AG04450 (cell line): Measurements from ENCODE around the gene CEP350. TPM values are rescaled to one million over a fixed set of nuclear protein-coding genes. Genes with fewer than 3 reads are reported as not detected.

Experiments
- CTCF ChIA-PET: fragments of 300-600, 350-600 bp; formaldehyde crosslinking; extraction: SDS; loops from one replicate; lab custom pipeline; 2022; ENCODE audit warnings: antibody characterized with exemption, inconsistent platforms; lab: Charles Lee
- POLR2A ChIA-PET: fragments of 350-600 bp; formaldehyde crosslinking; extraction: SDS; loops from one replicate; lab custom pipeline; 2021; ENCODE audit warnings: antibody characterized with exemption, inconsistent platforms; lab: Yijun Ruan, JAX
- DNase-seq: peaks from one replicate; pipeline ENCODE4 v3.0.0-alpha.2; 2011; ENCODE audit warnings: low read depth, low spot score
- H3K27ac ChIP-seq: one replicate; pipeline ENCODE4 v1.5.1; 2012; ENCODE audit warnings: low read depth, low read length, control low read depth
- H3K27me3 ChIP-seq: one replicate; pipeline ENCODE4 v1.6.0; 2012; ENCODE audit warnings: low read length; ENCODE audit not compliant: control insufficient read depth, insufficient read depth
- H3K4me3 ChIP-seq: 2 replicates; pipeline ENCODE4 v1.5.1; 2011; ENCODE audit warnings: mild to moderate bottlenecking, low read depth, low read length, control low read depth
- H3K9me3 ChIP-seq: 2 replicates; pipeline ENCODE4 v1.5.1; 2012; ENCODE audit warnings: low read length; ENCODE audit not compliant: control insufficient read depth, insufficient read depth
- CTCF ChIP-seq: IDR thresholded peaks from 2 replicates; pipeline ENCODE4 v1.5.1; 2011; ENCODE audit warnings: low read depth, low read length, control low read depth, inconsistent platforms
- polyA plus RNA-seq: library from polyadenylated mRNA; depleted of rRNA; stranded (reverse); fragments of >200 nt; gene quantifications from 2 replicates; pipeline ENCODE4 v1.2.3, GENCODE V29; 2011

The CEP350 gene
- polyA plus RNA-seq, 1 experiment: 18.2 TPM

GRCh38 chr1:180028864-180029263, 74.3 kb downstream of the CEP350 start:
- ChIA-PET POLR2A (interaction anchor here (1.8 kb wide), 1 partner anchor 14 kb away, joined by 10 read pairs; no protein-coding TSS in a partner anchor), CTCF (interaction anchor here (0.5 kb wide), 1 partner anchor 13 kb away, joined by 3 read pairs; no protein-coding TSS in a partner anchor)
- peak; percentile 22; the same call in 1 of the 2 replicates for TF ChIP-seq CTCF
- H3K27me3 ChIP-seq: no peaks in the 10 kb centered on the region
- H3K27ac ChIP-seq: no peak overlapping the region
- no peak overlapping the region for H3K4me3 ChIP-seq
- H3K9me3 ChIP-seq: no peaks in the 10 kb centered on the region
- DNase-seq: no peak

GRCh38 chr1:180029524-180030135, 75.0 kb downstream of the CEP350 start:
- Histone ChIP-seq H3K4me3 (no peak overlapping the region), H3K27me3 (no peaks in the 10 kb centered on the region), H3K9me3 (no peaks in the 10 kb centered on the region), H3K27ac (no peak overlapping the region)
- no peak for DNase-seq
- POLR2A ChIA-PET: no interaction called here
- no peak for TF ChIP-seq CTCF
- CTCF ChIA-PET: interaction anchor here (1.0 kb wide), 1 partner anchor 17 kb away, joined by 3 read pairs; no protein-coding TSS in a partner anchor

GRCh38 chr1:180031664-180032063, 77.1 kb downstream of the CEP350 start:
- CTCF ChIA-PET: interaction anchor here (0.6 kb wide), 1 partner anchor 23 kb away, joined by 4 read pairs; no protein-coding TSS in a partner anchor

GRCh38 chr1:180033390-180033789, 78.8 kb downstream of the CEP350 start:
- DNase-seq: no peak
- no peaks in the 10 kb centered on the region for H3K27me3 ChIP-seq
- H3K9me3 ChIP-seq: no peaks in the 10 kb centered on the region
- no peak overlapping the region for H3K4me3 ChIP-seq
- H3K27ac ChIP-seq: no peak overlapping the region
- no peak for TF ChIP-seq CTCF
- POLR2A ChIA-PET: no interaction called here
- CTCF ChIA-PET: interaction anchor here (1.0 to 1.4 kb wide), 2 partner anchors 146 to 166 kb away, joined by 3 to 7 read pairs; no protein-coding TSS in a partner anchor

More at GRCh38 chr1:180031664-180032063, 77.1 kb downstream of the CEP350 start:
- TF ChIP-seq CTCF: no peak
- no peak for DNase-seq
- Histone ChIP-seq H3K4me3 (no peak overlapping the region), H3K27ac (no peak overlapping the region), H3K27me3 (no peaks in the 10 kb centered on the region), H3K9me3 (no peaks in the 10 kb centered on the region)
- POLR2A ChIA-PET: no interaction called here

GRCh38 chr1:180040034-180040433, 85.4 kb downstream of the CEP350 start:
- no peaks in the 10 kb centered on the region for H3K9me3 ChIP-seq
- DNase-seq: no peak
- CTCF ChIA-PET: no interaction called here
- H3K27ac ChIP-seq: no peak overlapping the region
- H3K27me3 ChIP-seq: no peaks in the 10 kb centered on the region
- POLR2A ChIA-PET: no interaction called here
- TF ChIP-seq CTCF: no peak
- no peak overlapping the region for H3K4me3 ChIP-seq
